GM23248 (cell line): ENCODE results near the gene SLC12A1.

Source experiments
- EZH2 ChIP-seq: fragments of 200-600 bp; sonication (generic); IDR thresholded peaks from 2 replicates; pipeline ENCODE4 v1.6.1; 2018; ENCODE audit warnings: antibody characterized with exemption, mild to moderate bottlenecking; ENCODE audit not compliant: insufficient read depth, poor library complexity, severe bottlenecking
- EZH2phosphoT487 ChIP-seq: fragments of 200-600 bp; sonication (generic); IDR thresholded peaks from 2 replicates; pipeline ENCODE4 v1.6.1; 2018; ENCODE audit warnings: antibody characterized with exemption, moderate library complexity, mild to moderate bottlenecking, low read depth; ENCODE audit not compliant: insufficient read depth

DNA sequence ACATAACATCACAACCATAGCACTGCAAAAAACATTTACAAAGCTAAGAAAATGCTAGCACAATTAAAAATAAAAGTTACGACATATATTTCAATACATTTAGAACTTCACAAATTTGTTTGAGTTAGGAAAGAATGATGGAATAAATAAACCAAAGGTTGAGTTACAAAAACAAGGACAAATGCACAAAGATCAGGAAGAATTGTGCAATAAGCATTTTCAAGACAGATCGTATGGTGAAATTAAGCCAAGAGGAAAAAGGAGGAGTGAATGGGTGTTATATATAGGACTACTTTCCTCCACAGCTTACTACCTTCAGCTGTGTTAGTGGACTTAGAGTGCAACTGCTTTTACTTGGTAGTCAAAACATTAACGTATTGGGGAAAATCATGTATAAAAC lies 20.6 kb upstream of the SLC12A1 start:
- TF ChIP-seq EZH2 = no peak
- no peak for TF ChIP-seq EZH2phosphoT487
